MM.1S (cell line): ENCODE data around the gene H1-8.
"Not testable (repeated sequence)": the region's sequence is repeated elsewhere in the genome, so short reads cannot be mapped to it uniquely, and the experiment has no call there.

Source experiments
- DNase-seq: peaks from one replicate; pipeline ENCODE4 v3.0.0-alpha.2; 2015
- H2AFZ ChIP-seq: fragments of 300-600 bp; sonication (generic); 2 replicates; pipeline ENCODE4 v1.6.0; 2016; ENCODE audit warnings: antibody characterized with exemption, low read length
- H3F3A ChIP-seq: fragments of 300-600 bp; sonication (generic); 2 replicates; pipeline ENCODE4 v1.6.1; 2016; ENCODE audit warnings: mild to moderate bottlenecking, antibody characterized with exemption, low read length, moderate library complexity, mixed read lengths; ENCODE audit not compliant: insufficient read depth
- H3K27ac ChIP-seq: fragments of 300-600 bp; sonication (generic); 2 replicates; pipeline ENCODE4 v1.5.1; 2016; ENCODE audit warnings: mild to moderate bottlenecking, low read length
- H3K27me3 ChIP-seq: fragments of 300-600 bp; sonication (generic); replicated peaks from 2 replicates; pipeline ENCODE4 v1.6.0; 2016; ENCODE audit warnings: low read length; ENCODE audit not compliant: insufficient read depth
- H3K36me3 ChIP-seq: fragments of 300-600 bp; sonication (generic); replicated peaks from 2 replicates; pipeline ENCODE4 v1.6.1; 2016; ENCODE audit warnings: mild to moderate bottlenecking, low read length, mixed read lengths; ENCODE audit not compliant: insufficient read depth
- H3K4me1 ChIP-seq: fragments of 300-600 bp; sonication (generic); 2 replicates; pipeline ENCODE4 v1.6.1; 2016; ENCODE audit warnings: low read length, mixed read lengths
- H3K4me2 ChIP-seq: fragments of 300-600 bp; sonication (generic); 2 replicates; pipeline ENCODE4 v1.6.0; 2016; ENCODE audit warnings: low read depth, low read length
- H3K4me3 ChIP-seq: fragments of 300-600 bp; sonication (generic); 2 replicates; pipeline ENCODE4 v1.5.1; 2016; ENCODE audit warnings: low read length, mixed read lengths
- H3K79me2 ChIP-seq: fragments of 300-600 bp; sonication (generic); 2 replicates; pipeline ENCODE4 v1.6.1; 2016; ENCODE audit warnings: mixed run types, low read length, mixed read lengths
- H3K9ac ChIP-seq: fragments of 300-600 bp; sonication (generic); 2 replicates; pipeline ENCODE4 v1.6.1; 2016; ENCODE audit warnings: low read length, mixed read lengths
- H3K9me2 ChIP-seq: fragments of 300-600 bp; sonication (generic); replicated peaks from 2 replicates; pipeline ENCODE4 v1.6.1; 2016; ENCODE audit warnings: mild to moderate bottlenecking, low read length, mixed read lengths; ENCODE audit not compliant: insufficient read depth
- H3K9me3 ChIP-seq: fragments of 300-600 bp; sonication (generic); replicated peaks from 2 replicates; pipeline ENCODE4 v1.6.1; 2016; ENCODE audit warnings: mild to moderate bottlenecking, low read length, mixed read lengths; ENCODE audit not compliant: insufficient read depth
- H4K20me1 ChIP-seq: fragments of 300-600 bp; sonication (generic); 2 replicates; pipeline ENCODE4 v1.6.1; 2016; ENCODE audit warnings: mild to moderate bottlenecking, low read length, moderate library complexity, mixed read lengths; ENCODE audit not compliant: insufficient read depth
- EZH2 ChIP-seq: fragments of 300-600 bp; sonication (generic); optimal IDR thresholded peaks from 2 replicates; pipeline ENCODE3; 2017; ENCODE audit warnings: low read depth, mild to moderate bottlenecking, antibody characterized with exemption, low read length, mixed read lengths
- EZH2phosphoT487 ChIP-seq: fragments of 300-600 bp; sonication (generic); IDR thresholded peaks from 2 replicates; pipeline ENCODE4 v1.6.1; 2018; ENCODE audit warnings: antibody characterized with exemption, low read length
- TF ChIP-seq, protein P1 (sequence below): fragments of 300-600 bp; sonication (generic); IDR thresholded peaks from 2 replicates; pipeline ENCODE4 v1.5.1; 2016; ENCODE audit warnings: antibody characterized with exemption, low read length, mixed read lengths

H1-8 gene, protein sequence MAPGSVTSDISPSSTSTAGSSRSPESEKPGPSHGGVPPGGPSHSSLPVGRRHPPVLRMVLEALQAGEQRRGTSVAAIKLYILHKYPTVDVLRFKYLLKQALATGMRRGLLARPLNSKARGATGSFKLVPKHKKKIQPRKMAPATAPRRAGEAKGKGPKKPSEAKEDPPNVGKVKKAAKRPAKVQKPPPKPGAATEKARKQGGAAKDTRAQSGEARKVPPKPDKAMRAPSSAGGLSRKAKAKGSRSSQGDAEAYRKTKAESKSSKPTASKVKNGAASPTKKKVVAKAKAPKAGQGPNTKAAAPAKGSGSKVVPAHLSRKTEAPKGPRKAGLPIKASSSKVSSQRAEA

DNA sequence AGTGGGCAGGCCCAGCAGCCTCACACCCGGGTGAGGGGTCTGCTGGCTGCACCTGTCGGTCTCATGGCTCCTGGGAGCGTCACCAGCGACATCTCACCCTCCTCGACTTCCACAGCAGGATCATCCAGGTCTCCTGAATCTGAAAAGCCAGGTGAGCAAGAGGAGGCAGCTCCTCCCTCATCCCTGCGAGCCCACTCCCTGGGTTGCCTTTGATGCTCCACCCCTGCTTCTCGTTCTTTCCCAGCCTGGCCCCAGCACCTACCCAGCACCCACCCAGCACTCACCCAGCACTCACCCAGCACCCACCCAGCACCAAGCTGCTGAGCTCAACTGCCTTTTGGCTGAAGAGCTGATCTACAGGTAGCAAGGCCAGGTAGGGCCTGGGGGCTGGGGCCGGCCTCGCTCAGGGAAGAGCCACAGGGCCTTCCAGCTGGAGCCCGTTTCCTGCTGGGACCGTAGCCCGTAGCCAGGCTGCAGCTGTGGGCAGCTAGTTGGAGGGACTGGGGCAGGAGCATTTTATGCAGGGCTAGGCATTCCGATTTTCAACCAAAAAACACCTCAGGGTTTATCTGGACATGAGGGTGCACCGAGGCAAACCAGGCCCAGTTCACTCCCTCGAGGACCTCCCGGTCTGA is at the start of gene H1-8:
Gene H1-8 (plus strand): TSS at position 20 of the 635 bp plus-strand sequence. CDS start 44 bp downstream, at position 64.
- Histone ChIP-seq H3K4me2 (no peak within 1 kb of the TSS), H4K20me1 (no peaks in the 10 kb centered on the region), H3K4me3 (no peak within 1 kb of the TSS), H3K36me3 (no peaks in the 10 kb centered on the region), H3K27ac (no peak within 1 kb of the TSS), H3K4me1 (no peaks in the 10 kb centered on the region), H3K27me3 (no peaks in the 10 kb centered on the region), H3K79me2 (no peaks in the 10 kb centered on the region), H3K9me2 (no peaks in the 10 kb centered on the region), H3K9me3 (no peaks in the 10 kb centered on the region), H3F3A (no peaks in the 10 kb centered on the region), H3K9ac (no peak within 1 kb of the TSS), H2AFZ (no peak within 1 kb of the TSS)
- TF ChIP-seq, protein P1, sequence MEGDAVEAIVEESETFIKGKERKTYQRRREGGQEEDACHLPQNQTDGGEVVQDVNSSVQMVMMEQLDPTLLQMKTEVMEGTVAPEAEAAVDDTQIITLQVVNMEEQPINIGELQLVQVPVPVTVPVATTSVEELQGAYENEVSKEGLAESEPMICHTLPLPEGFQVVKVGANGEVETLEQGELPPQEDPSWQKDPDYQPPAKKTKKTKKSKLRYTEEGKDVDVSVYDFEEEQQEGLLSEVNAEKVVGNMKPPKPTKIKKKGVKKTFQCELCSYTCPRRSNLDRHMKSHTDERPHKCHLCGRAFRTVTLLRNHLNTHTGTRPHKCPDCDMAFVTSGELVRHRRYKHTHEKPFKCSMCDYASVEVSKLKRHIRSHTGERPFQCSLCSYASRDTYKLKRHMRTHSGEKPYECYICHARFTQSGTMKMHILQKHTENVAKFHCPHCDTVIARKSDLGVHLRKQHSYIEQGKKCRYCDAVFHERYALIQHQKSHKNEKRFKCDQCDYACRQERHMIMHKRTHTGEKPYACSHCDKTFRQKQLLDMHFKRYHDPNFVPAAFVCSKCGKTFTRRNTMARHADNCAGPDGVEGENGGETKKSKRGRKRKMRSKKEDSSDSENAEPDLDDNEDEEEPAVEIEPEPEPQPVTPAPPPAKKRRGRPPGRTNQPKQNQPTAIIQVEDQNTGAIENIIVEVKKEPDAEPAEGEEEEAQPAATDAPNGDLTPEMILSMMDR, result no peak
- no peak for TF ChIP-seq EZH2
- no peak for TF ChIP-seq EZH2phosphoT487
- no peak for DNase-seq

DNA sequence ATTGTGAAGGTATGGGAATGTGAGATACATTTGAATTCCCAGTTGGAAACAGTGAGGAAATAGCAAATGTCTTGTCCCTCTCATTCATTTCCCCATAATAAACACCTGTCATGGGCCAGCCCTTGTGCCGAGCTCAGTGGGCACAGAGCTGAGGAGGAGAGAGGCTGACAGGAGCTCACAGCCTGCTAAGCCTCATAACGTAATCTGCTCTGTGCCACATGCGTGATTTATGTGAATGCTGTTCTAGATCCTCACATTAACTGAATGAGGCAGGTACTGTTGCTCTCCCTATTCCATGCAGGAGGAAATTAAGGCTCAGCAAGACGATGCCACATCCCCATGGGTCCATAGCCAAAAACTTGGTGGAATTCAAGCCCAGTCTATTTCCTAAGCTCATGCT is 49.8 kb upstream of the H1-8 start:
- no peak overlapping the region for H3K4me2 ChIP-seq
- H3K27me3 ChIP-seq, result no peaks in the 10 kb centered on the region
- DNase-seq, result no peak
- 0 out of 2 replicates have a peak, but pooled peaks cover 3% of the 10 kb centered on the region for H3K4me1 ChIP-seq
- H3K27ac ChIP-seq, result no peak overlapping the region
- no peaks in the 10 kb centered on the region for H3K9me3 ChIP-seq
- no peaks in the 10 kb centered on the region for H3K79me2 ChIP-seq
- H3K9me2 ChIP-seq, result no peaks in the 10 kb centered on the region
- H3F3A ChIP-seq, result no peaks in the 10 kb centered on the region
- no peak overlapping the region for H3K4me3 ChIP-seq
- no peaks in the 10 kb centered on the region for H4K20me1 ChIP-seq
- no peak overlapping the region for H3K9ac ChIP-seq
- no peak overlapping the region for H2AFZ ChIP-seq
- no peak for TF ChIP-seq EZH2
- no peak for TF ChIP-seq EZH2phosphoT487
- TF ChIP-seq, protein P1, result no peak
- H3K36me3 ChIP-seq, result no peaks in the 10 kb centered on the region

DNA sequence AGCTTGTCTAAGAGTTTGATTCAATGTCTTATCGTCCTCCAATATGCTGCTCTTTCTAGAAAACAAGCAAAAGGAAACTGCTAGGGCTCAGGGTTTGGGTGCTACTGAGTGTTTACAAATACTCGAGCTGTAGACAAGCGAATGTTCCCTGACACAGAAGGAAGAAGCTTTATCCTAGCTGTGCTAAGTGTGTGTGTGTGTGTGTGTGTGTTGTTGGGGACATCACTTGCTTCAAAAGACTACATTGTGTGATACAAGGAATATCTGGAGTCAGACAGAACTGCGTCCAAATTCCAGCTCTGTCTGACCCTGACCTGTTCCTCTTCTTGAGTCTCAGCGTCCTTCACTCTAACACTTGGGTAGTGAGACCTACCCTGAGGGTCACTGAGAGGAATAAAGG is 48.5 kb upstream of the H1-8 start:
- not testable (repeated sequence) for H3K9ac ChIP-seq, H3K4me2 ChIP-seq, H4K20me1 ChIP-seq, H2AFZ ChIP-seq, H3K9me2 ChIP-seq, DNase-seq, H3K27ac ChIP-seq, H3K4me1 ChIP-seq, H3K4me3 ChIP-seq, H3K9me3 ChIP-seq, H3K79me2 ChIP-seq, H3F3A ChIP-seq, H3K36me3 ChIP-seq, H3K27me3 ChIP-seq

DNA sequence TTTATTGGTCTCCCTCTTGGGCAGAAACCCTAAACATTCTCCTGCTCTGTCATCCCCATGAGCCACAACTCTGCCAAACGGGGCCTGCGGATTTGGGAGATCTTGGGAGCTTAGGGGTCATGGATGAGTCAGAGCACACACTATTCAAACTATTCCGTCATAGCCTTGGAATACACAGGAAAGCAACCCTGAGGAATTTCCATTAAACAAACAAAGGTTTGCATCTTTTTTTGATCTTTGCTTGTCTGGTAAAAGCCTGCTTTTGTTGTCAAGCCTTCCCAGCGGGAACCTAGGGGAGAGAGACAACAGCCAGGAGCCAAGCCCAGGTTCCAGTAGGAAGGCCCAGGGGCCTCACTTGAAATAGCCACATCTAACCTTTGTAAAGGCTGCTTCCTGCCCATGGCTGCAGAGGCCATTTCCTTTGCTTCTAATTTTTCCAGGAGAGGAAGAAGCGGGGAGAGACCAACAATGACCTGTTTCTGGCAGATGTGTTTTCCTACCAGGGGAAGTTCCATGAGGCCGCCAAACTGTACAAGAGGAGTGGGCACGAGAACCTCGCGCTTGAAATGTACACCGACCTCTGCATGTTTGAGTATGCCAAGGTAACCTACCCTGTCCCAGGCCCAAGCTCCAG is 47.9 kb upstream of the H1-8 start:
- not testable (repeated sequence) for DNase-seq, H3K4me1 ChIP-seq, H3K9me2 ChIP-seq, H3K9ac ChIP-seq, H2AFZ ChIP-seq, H3K27ac ChIP-seq, H3K36me3 ChIP-seq, H3F3A ChIP-seq, H4K20me1 ChIP-seq, H3K79me2 ChIP-seq, H3K27me3 ChIP-seq, H3K4me3 ChIP-seq, H3K9me3 ChIP-seq, H3K4me2 ChIP-seq

DNA sequence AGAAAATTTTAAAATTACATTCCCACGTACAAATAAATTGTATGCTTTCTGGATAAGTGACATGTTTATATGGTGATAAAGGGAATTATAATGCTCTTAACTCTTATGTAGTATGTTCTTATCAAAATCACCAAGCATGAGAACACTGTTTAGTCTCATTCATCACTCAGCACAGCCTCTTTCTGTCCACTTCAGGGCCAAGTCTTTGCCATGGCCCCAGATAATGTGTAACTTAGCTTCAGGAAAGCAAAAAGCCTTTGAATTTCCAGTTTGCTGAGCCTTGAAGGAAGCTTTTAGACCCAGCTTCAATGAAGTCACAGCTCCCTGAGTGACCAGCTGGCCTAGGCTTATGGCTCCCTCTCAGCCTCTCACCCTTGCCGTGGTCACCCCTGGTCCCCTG is 45.1 kb upstream of the H1-8 start:
- H3F3A ChIP-seq, H3K4me1 ChIP-seq, DNase-seq: not testable (repeated sequence)

More for the DNA sequence above, 45.1 kb upstream of the H1-8 start:
- not testable (repeated sequence) for H3K79me2 ChIP-seq, H2AFZ ChIP-seq, H3K9me2 ChIP-seq, H3K9me3 ChIP-seq, H3K9ac ChIP-seq, H3K36me3 ChIP-seq, H3K4me3 ChIP-seq, H3K4me2 ChIP-seq, H4K20me1 ChIP-seq, H3K27ac ChIP-seq, H3K27me3 ChIP-seq
